ENCODE data around the gene PEAK3.

Gene PEAK3

GRCh38 chr19:2246801-2247361 is 35.1 kb downstream of the PEAK3 start:
- peaks cover 10% of the 10 kb centered on the region for H3K4me1 Mint-ChIP-seq (ENCODE audit: low read depth)
- H3K4me3 Mint-ChIP-seq: no peak overlapping the region
- no peak overlapping the region for H3K27ac Mint-ChIP-seq
- H3K36me3 Mint-ChIP-seq (ENCODE audit: low read depth): peaks cover 21% of the 10 kb centered on the region
- H3K27me3 Mint-ChIP-seq (ENCODE audit: low read depth): no peaks in the 10 kb centered on the region
- no peaks in the 10 kb centered on the region for H3K9me3 Mint-ChIP-seq

DNA sequence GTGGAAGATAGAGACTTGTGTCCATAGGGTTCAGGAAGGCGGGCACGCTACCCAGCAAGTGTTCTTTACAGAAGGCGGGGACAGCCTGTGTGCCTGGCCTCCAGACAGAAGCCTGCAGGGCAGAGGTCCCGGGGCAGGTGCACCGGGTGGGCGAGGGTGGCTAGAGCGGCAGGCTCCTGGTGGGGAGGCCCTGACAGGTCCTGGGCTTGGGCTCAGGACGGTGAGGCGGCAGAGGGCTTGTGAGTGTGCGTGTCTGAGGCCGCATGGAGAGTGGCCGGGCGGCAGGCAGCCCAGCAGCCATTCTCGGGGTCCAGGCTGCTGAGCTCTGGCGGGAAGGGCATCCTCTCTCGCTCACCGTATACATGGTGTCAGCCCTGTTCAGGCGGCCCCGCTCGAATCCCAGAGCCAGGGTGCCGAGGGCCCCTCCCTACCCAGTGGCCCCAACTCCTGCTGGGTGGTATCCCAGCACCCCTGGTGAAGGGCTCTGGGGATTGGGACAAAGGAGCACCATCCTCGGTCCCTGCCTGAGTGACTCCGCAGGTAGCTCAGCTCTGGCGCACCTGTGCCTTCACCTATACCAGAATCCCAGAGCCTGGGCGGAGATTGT is 35.9 kb downstream of the PEAK3 start:
- Mint-ChIP-seq H3K27me3 (ENCODE audit: low read depth) (no peaks in the 10 kb centered on the region), H3K4me3 (no peak overlapping the region), H3K9me3 (no peaks in the 10 kb centered on the region), H3K4me1 (ENCODE audit: low read depth) (peaks cover 13% of the 10 kb centered on the region), H3K27ac (no peak overlapping the region), H3K36me3 (ENCODE audit: low read depth) (peaks cover 21% of the 10 kb centered on the region)

DNA sequence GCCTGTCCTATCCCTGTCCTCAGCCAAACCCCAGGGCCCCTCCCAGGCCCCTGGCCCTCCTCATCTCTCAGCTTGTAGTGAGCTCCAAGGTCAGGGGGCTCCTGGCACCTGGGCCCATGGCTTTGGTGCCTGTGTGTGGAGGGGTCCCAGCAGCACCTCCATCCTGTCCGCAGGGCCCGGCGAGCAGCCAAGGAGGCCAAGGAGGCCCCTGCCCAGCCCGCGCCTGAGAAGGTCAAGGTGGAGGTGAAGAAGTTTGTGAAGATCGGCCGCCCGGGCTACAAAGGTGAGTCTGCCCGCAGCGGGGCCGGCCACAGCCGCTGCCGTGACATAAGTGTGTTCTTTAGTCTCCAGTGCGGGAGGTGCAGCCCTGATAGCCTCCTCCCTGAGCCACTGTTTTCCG is 36.7 kb downstream of the PEAK3 start:
- Mint-ChIP-seq H3K9me3 (no peaks in the 10 kb centered on the region), H3K27me3 (ENCODE audit: low read depth) (no peaks in the 10 kb centered on the region), H3K4me3 (no peak overlapping the region), H3K4me1 (ENCODE audit: low read depth) (peaks cover 22% of the 10 kb centered on the region), H3K27ac (no peak overlapping the region), H3K36me3 (ENCODE audit: low read depth) (peaks cover 23% of the 10 kb centered on the region)

DNA sequence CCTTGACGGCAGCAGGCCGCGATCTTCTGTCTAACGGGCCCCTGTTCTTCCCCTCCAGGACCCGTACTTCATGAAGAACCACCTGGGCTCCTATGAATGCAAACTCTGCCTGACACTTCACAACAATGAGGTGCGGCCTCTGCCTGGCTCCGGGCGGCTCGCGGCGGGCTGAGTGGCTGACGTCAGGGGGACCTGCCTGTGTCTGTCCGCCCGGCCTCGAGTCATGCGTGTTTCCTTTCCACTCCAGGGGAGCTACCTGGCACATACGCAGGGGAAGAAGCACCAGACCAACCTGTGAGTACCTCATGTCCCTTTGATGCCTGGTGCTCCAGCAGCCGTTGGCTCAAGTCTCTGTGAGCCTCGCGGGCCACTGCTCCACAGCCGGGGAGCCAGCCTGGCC is 37.5 kb downstream of the PEAK3 start:
- H3K4me1 Mint-ChIP-seq (ENCODE audit: low read depth): peaks cover 25% of the 10 kb centered on the region
- no peak overlapping the region for H3K27ac Mint-ChIP-seq
- H3K36me3 Mint-ChIP-seq (ENCODE audit: low read depth): peaks cover 27% of the 10 kb centered on the region
- no peaks in the 10 kb centered on the region for H3K9me3 Mint-ChIP-seq
- H3K4me3 Mint-ChIP-seq: no peak overlapping the region
- H3K27me3 Mint-ChIP-seq (ENCODE audit: low read depth): no peaks in the 10 kb centered on the region

- no peak overlapping the region for H3K27ac Mint-ChIP-seq
These were observed 37.9 kb downstream of the PEAK3 start for GRCh38 chr19:2244125-2244411.

GRCh38 chr19:2243274-2244124 is 38.5 kb downstream of the PEAK3 start:
- H3K9me3 Mint-ChIP-seq: no peaks in the 10 kb centered on the region
- H3K27me3 Mint-ChIP-seq (ENCODE audit: low read depth): no peaks in the 10 kb centered on the region
- peaks cover 30% of the 10 kb centered on the region for H3K4me1 Mint-ChIP-seq (ENCODE audit: low read depth)
- no peak overlapping the region for H3K27ac Mint-ChIP-seq
- H3K4me3 Mint-ChIP-seq: no peak overlapping the region
- peaks cover 29% of the 10 kb centered on the region for H3K36me3 Mint-ChIP-seq (ENCODE audit: low read depth)

More at GRCh38 chr19:2244125-2244411, 37.9 kb downstream of the PEAK3 start:
- H3K4me1 Mint-ChIP-seq (ENCODE audit: low read depth): peaks cover 26% of the 10 kb centered on the region
- H3K36me3 Mint-ChIP-seq (ENCODE audit: low read depth): peaks cover 29% of the 10 kb centered on the region
- H3K4me3 Mint-ChIP-seq: no peak overlapping the region
- H3K27me3 Mint-ChIP-seq (ENCODE audit: low read depth): no peaks in the 10 kb centered on the region
- no peaks in the 10 kb centered on the region for H3K9me3 Mint-ChIP-seq

DNA sequence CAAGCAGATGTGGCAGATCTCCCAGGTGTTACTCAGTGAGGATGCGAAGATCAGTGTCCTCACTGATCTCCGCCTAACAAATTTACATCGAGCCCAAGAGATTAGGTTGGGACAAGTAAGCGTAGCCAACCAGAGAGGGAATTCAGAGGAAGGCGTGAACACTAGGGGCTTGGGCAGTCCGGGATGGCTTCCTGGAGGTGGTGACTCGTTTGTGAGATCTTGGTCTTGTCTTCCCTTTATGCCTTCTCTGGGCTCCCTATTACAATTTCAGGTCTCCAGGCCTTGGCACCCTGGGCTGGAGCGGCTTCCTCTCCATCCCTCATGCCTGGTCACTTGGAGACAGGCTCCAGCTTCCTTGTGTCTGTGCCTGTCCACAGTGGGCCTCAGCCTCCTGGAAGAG is 39.2 kb downstream of the PEAK3 start:
- Mint-ChIP-seq H3K27me3 (ENCODE audit: low read depth) (no peaks in the 10 kb centered on the region), H3K27ac (no peak overlapping the region), H3K4me3 (no peak overlapping the region), H3K9me3 (no peaks in the 10 kb centered on the region), H3K4me1 (ENCODE audit: low read depth) (peaks cover 37% of the 10 kb centered on the region), H3K36me3 (ENCODE audit: low read depth) (peaks cover 34% of the 10 kb centered on the region)

DNA sequence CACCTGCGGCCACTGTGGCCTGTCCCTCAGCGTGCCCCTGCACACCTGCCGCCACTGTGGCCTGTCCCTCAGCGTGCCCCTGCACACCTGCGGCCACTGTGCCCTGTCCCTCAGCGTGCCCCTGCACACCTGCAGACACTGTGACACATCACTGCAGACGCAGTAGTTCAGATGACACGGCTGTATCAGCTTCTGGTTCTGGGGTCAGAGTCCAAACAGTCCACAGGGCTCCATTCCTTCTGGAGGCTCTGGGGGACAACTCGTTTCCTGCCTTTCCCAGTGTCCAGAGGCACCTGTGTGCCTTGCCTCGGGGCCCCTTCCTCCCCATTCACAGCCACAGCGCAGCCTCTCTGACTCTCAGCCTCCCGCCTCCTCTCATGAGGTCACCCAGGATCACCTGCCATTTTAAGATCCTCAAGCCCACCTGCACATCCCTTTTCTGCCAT is 39.9 kb downstream of the PEAK3 start:
- no peaks in the 10 kb centered on the region for H3K9me3 Mint-ChIP-seq
- H3K36me3 Mint-ChIP-seq (ENCODE audit: low read depth): peaks cover 37% of the 10 kb centered on the region
- peak overlapping the region; percentile 44 for H3K4me3 Mint-ChIP-seq
- H3K27me3 Mint-ChIP-seq (ENCODE audit: low read depth): no peaks in the 10 kb centered on the region
- no peak overlapping the region for H3K27ac Mint-ChIP-seq
- peaks cover 42% of the 10 kb centered on the region for H3K4me1 Mint-ChIP-seq (ENCODE audit: low read depth)

DNA sequence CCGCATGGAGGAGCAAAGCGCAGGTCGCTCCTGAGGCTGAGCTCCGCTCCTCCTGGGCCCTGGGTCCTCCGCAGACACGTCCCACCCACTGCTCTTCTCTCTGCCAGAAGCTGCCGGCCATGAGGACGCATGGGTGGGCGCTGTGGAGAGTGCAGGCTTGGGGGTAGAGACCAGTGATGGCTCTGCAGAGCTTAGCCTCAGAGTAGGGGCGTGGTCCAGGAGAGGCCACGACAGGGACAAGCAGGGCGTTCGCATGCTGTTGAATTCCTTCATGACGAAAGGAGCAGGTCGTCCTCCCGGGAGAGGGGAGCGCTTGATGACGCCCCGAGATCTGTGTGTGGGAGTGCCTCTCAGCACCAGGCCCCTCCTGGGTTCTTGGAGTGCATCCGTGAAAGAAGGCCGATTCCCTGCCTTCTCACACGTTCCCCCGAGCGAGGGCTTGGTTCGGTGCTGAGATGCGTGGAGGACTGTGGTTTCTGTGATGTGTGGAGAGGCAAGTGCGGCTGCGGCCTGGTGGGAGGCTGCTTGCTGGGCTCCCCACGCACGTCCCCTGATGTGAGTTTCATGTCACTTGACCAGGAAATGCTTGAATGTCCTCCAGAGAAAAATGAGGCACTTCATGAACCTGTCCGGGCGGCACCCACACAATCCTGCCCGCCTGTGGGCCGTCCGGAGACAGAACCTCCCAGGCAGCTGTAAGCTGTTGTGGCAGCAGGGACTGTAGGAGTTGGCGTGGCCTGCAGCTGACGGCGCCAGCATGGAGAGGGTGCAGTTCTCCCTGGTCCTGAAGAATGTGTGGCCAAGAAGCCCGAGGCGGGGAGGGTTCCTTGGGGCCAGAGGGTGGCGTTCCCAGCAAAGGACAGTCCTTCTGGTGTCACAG is 40.9 kb downstream of the PEAK3 start:
- Mint-ChIP-seq H3K36me3 (ENCODE audit: low read depth) (peaks cover 38% of the 10 kb centered on the region), H3K4me3 (peak overlapping the region; percentile 98), H3K4me1 (ENCODE audit: low read depth) (peaks cover 46% of the 10 kb centered on the region), H3K27me3 (ENCODE audit: low read depth) (no peaks in the 10 kb centered on the region), H3K27ac (no peak overlapping the region), H3K9me3 (no peaks in the 10 kb centered on the region)

- Mint-ChIP-seq H3K4me1 (ENCODE audit: low read depth) (peaks cover 48% of the 10 kb centered on the region), H3K4me3 (peak overlapping the region; percentile 98), H3K27ac (peak overlapping the region; percentile 82), H3K36me3 (ENCODE audit: low read depth) (peaks cover 38% of the 10 kb centered on the region), H3K27me3 (ENCODE audit: low read depth) (no peaks in the 10 kb centered on the region), H3K9me3 (no peaks in the 10 kb centered on the region)
These were observed 41.9 kb downstream of the PEAK3 start for GRCh38 chr19:2239771-2240770.

DNA sequence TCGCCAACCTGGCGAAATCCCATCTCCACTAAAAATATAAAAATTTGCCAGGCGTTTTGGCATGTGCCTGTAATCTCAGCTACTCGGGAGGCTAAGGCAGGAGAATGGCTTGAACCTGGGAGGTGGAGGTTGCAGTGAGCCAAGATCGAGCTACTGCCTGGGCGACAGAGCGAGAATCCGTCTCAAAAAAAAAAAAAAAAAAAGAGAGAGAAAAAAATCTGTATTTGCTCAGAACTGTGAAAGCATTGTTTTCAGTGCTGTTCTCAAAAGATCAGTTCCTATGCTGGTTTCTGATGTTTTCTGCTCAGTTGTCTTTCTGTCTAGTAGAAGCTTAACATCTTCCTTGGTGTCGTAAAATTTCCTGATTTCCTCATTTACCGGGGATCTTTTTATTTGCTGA is 42.8 kb downstream of the PEAK3 start:
- peak overlapping the region; percentile 98 for H3K4me3 Mint-ChIP-seq
- H3K27ac Mint-ChIP-seq: peak overlapping the region; percentile 82
- peaks cover 36% of the 10 kb centered on the region for H3K36me3 Mint-ChIP-seq (ENCODE audit: low read depth)
- no peaks in the 10 kb centered on the region for H3K9me3 Mint-ChIP-seq
- H3K4me1 Mint-ChIP-seq (ENCODE audit: low read depth): peaks cover 56% of the 10 kb centered on the region
- H3K27me3 Mint-ChIP-seq (ENCODE audit: low read depth): no peaks in the 10 kb centered on the region

DNA sequence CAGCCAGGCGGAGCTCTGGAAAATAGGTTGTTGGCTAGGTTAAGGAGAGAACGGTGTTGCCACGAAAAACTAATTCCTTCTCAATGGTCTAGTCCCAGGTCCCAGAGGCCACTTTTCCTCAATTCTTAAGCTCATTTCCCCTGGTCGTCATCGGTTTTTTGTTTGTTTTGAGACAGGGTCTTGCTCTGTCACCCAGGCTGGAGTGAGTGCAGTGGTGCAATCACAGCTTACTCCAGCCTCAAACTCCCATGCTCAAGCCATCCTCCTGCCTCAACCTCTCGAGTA is 44.2 kb downstream of the PEAK3 start:
- peaks cover 57% of the 10 kb centered on the region for H3K4me1 Mint-ChIP-seq (ENCODE audit: low read depth)
- H3K36me3 Mint-ChIP-seq (ENCODE audit: low read depth): peaks cover 37% of the 10 kb centered on the region

DNA sequence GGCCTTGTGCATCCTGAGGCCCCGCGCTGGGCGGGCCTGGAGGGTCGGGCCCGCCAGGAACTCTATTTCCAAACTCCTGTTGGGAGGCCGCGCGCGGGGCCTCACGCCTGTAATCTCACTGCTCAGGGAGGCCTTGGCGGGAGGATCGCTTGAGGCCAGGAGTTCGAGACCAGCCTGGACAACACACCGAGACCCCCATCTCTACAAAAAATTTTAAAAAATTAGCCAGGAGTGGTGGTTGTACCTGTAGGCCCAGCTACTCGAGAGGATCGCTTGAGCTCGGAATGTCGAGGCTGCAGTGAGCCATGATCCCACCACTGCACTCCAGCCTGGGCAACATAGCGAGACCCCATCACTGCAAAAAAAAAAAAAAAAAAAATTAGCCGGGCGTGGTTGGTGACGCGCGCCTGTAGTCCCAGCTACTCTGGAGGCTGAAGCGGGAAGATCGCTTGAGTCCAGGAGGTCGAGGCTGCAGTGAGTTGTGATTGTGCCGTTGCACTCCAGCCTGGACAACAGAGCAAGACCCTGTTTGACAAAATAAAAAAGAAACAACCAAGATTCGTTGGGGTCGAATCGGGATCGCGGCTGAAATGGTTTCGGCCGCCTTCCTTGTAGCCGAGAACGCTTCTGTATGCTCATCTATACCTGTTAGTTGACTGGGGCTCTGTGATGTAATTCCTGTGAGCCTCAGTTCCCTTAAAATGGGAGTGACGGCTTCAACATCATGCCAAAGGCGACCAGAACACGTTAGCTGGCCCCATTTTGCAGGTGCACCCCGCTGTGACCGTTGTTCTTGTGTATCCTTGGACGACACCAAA is 44.7 kb downstream of the PEAK3 start:
- H3K4me3 Mint-ChIP-seq: peak overlapping the region; percentile 98
- peaks cover 53% of the 10 kb centered on the region for H3K4me1 Mint-ChIP-seq (ENCODE audit: low read depth)
- peak overlapping the region; percentile 88 for H3K27ac Mint-ChIP-seq
- no peaks in the 10 kb centered on the region for H3K9me3 Mint-ChIP-seq
- H3K27me3 Mint-ChIP-seq (ENCODE audit: low read depth): no peaks in the 10 kb centered on the region
- peaks cover 32% of the 10 kb centered on the region for H3K36me3 Mint-ChIP-seq (ENCODE audit: low read depth)

More for the DNA sequence above, 44.2 kb downstream of the PEAK3 start:
- Mint-ChIP-seq H3K4me3 (peak overlapping the region; percentile 98), H3K27ac (peak overlapping the region; percentile 88), H3K9me3 (no peaks in the 10 kb centered on the region), H3K27me3 (ENCODE audit: low read depth) (no peaks in the 10 kb centered on the region)

Measured in T-helper 1 cell treated with Interleukin-12 subunit alpha and Interleukin-12 subunit beta and Interleukin-4 antibody, amounts not matched to agents 30 μg/mL and 1 μg/mL, for 36 hours (primary cell).